ENCODE measurements around the gene MLLT6. TPM values are rescaled to one million over a fixed set of nuclear protein-coding genes. Genes with fewer than 3 reads are reported as not detected.
A peak's percentile ranks its signal among the peaks of the same experiment; 100 is the strongest.

Gene MLLT6
- total and polyA plus RNA-seq, 10 donors = 27.3 to 244 (median 143) TPM

GRCh38 chr17:38750312-38751121 is 45.4 kb downstream of the MLLT6 start:
- peak; percentile 77 for DNase-seq
- intact Hi-C loops (cut with DNase I; ENCODE audit: low total_unique reads) = no loop called here
- Histone ChIP-seq H3K27me3 (replicated peaks in 1 of 7) (peaks cover 0 to 61% (median 41%) of the 10 kb centered on the region in 7 donors), H3K27ac (peak overlapping the region; percentile 55 to 96 (median 92)), H3K4me3 (peak overlapping the region in 7 of 8 donors; percentile 54 to 86 (median 61)), H3K36me3 (peaks cover 0 to 22% (median 13%) of the 10 kb centered on the region in 6 donors), H3K9me3 (no peaks in the 10 kb centered on the region), H3K4me1 (peaks cover 59 to 93% (median 86%) of the 10 kb centered on the region in 6 donors)
- no peak for TF ChIP-seq CTCF (IDR thresholded peaks at IDR 0.05 in 8 of 11, conservative IDR thresholded peaks at IDR 0.05 in 3 of 11)
- no peak for TF ChIP-seq POLR2A (IDR thresholded peaks at IDR 0.05)
- TF ChIP-seq POLR2AphosphoS5 (IDR thresholded peaks at IDR 0.05) = no peak
- 14 to 18% (median 15%) methylated on average over 27 to 28 of the region's 28 CpGs for WGBS, 5 donors

GRCh38 chr17:38751144-38751807 is 46.2 kb downstream of the MLLT6 start:
- H3K27ac ChIP-seq = peak overlapping the region; percentile 61 to 96 (median 92)
- intact Hi-C loops (cut with DNase I; ENCODE audit: low total_unique reads) = no loop called here
- H3K9me3 ChIP-seq = no peaks in the 10 kb centered on the region
- H3K4me3 ChIP-seq = peak overlapping the region in 7 of 8 donors; percentile 69 to 96 (median 90)
- H3K36me3 ChIP-seq = peaks cover 0 to 30% (median 20%) of the 10 kb centered on the region in 6 donors
- peaks cover 0 to 53% (median 41%) of the 10 kb centered on the region in 7 donors for H3K27me3 ChIP-seq (replicated peaks in 1 of 7)
- TF ChIP-seq CTCF (IDR thresholded peaks at IDR 0.05 in 8 of 11, conservative IDR thresholded peaks at IDR 0.05 in 3 of 11) (no peak), POLR2AphosphoS5 (IDR thresholded peaks at IDR 0.05) (no peak), POLR2A (IDR thresholded peaks at IDR 0.05) (no peak)
- 2 to 5% (median 3%) methylated on average over 10 of the region's 10 CpGs for WGBS, 5 donors
- DNase-seq = no peak
- peaks cover 55 to 93% (median 82%) of the 10 kb centered on the region in 6 donors for H3K4me1 ChIP-seq

GRCh38 chr17:38751808-38752307 is 46.8 kb downstream of the MLLT6 start:
- Histone ChIP-seq H3K4me3 (peak overlapping the region; percentile 69 to 96 (median 88)), H3K4me1 (peaks cover 50 to 91% (median 78%) of the 10 kb centered on the region in 6 donors), H3K27me3 (replicated peaks in 1 of 7) (peaks cover 0 to 48% (median 41%) of the 10 kb centered on the region in 7 donors), H3K9me3 (no peaks in the 10 kb centered on the region), H3K27ac (peak overlapping the region; percentile 61 to 96 (median 92)), H3K36me3 (peaks cover 0 to 36% (median 26%) of the 10 kb centered on the region in 6 donors)
- 0 to 1% (median 1%) methylated on average over 44 of the region's 44 CpGs for WGBS, 5 donors
- intact Hi-C loops (cut with DNase I; ENCODE audit: low total_unique reads) = no loop called here
- DNase-seq = peak; percentile 94
- no peak for TF ChIP-seq CTCF (IDR thresholded peaks at IDR 0.05 in 8 of 11, conservative IDR thresholded peaks at IDR 0.05 in 3 of 11)
- peak in 2 of 3 donors; percentile 38 to 56 for TF ChIP-seq POLR2AphosphoS5 (IDR thresholded peaks at IDR 0.05)
